NCI-H345 treated with DMSO at 0.1 percent for 48 hours (cell line): ENCODE data around the gene ATAD3C.
"Not testable (repeated sequence)": the region's sequence is repeated elsewhere in the genome, so short reads cannot be mapped to it uniquely, and the experiment has no call there.

Source experiments
- DNase-seq: peaks from one replicate; lab custom pipeline; 2025; ENCODE audit not compliant: unreplicated experiment; lab: John Stamatoyannopoulos, UW

ATAD3C gene

DNA sequence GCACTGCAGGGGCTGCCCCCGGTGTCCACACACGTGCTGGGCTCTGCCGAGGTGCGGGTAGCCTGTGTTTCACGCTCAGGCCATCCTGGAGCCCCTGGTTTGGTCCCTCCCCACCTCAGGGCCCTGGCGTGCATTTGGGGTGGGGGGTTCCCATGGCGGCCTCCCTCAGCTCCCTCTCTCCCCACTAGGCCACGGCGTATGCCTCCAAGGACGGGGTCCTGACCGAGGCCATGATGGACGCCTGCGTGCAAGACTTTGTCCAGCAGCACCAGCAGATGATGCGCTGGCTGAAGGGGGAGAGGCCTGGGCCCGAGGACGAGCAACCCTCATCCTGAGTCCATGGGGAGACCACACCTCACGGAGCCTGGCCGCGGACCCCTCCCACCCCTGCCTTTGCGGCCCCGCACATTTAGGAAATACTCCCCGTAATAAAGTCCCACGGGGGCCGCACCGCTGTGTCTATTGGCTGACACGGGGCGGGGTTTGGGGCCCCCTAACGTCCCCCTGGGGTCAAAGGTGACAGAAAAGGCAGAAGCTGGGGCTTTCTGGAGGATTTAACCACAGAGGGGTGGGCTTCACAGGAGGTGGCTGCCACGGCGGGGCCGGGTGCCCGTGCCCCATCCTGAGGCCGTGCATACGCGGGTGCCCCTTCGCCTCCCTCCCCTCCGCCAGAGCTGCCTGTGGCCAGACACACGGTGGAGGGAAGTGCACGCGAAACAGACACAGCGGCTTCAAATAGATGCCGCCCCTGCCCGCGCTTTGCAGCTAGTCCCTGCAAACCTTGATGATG is 18.9 kb downstream of the ATAD3C start:
- DNase-seq = not testable (repeated sequence)

DNA sequence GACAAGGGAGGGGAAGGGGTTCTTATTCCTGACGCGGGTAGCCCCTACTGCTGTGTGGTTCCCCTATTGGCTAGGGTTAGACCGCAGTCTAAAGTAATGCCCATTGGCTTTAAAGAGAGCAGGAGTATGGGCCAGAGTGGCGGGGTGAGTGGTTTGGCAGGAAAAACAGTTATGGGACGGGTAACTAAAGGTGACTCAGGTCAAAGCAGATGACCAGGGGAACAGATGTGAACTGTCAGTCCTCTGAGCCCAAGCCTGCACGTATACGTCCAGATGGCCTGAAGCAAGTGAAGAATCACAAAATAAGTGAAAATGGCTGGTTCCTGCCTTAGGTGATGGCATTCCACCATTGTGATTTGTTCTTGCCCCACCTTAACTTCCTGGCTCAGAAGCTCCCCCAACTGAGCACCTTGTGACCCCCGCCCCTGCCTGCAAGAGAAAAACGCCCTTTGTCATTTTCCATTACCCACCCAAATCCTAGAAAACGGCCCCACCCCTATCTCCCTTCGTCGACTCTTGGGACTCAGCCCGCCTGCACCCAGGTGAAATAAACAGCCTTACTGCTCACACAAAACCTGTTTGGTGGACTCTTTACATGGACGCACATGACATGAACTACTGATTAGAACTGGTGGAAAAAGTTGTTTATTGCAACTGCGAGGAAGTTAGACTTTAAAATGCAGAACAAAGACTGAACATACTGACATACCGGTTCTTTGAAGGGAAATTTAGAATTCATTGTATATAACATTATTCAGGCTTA is 21.3 kb downstream of the ATAD3C start:
- peak; percentile 25 for DNase-seq

DNA sequence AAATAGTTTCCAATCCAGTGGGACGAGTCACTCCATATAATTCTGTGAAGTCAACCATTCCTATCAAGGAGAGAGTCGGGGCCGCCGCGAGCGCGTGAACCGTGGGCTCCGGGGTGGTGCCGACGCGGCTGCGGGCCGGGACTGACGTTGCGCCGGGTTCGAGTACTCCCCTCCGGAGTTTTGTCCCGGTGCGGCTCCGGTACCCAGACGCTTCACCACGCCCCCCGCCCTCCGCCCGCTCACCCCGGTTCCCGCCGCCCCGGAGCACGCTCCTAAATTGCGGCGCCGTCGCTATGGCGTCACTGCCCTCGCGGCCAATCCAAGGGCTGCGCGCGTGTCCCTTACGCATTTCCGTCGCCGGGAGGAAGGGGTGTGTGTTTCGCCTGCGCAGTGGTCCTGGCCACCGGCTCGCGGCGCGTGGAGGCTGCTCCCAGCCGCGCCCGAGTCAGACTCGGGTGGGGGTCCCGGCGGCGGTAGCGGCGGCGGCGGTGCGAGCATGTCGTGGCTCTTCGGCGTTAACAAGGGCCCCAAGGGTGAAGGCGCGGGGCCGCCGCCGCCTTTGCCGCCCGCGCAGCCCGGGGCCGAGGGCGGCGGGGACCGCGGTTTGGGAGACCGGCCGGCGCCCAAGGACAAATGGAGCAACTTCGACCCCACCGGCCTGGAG is 22.0 kb downstream of the ATAD3C start, which contains the start of gene ATAD3B:
Gene ATAD3B (plus strand): TSS at position 377 of the 664 bp plus-strand sequence. CDS start 120 bp downstream, at position 497.
- peak; percentile 62 for DNase-seq

DNA sequence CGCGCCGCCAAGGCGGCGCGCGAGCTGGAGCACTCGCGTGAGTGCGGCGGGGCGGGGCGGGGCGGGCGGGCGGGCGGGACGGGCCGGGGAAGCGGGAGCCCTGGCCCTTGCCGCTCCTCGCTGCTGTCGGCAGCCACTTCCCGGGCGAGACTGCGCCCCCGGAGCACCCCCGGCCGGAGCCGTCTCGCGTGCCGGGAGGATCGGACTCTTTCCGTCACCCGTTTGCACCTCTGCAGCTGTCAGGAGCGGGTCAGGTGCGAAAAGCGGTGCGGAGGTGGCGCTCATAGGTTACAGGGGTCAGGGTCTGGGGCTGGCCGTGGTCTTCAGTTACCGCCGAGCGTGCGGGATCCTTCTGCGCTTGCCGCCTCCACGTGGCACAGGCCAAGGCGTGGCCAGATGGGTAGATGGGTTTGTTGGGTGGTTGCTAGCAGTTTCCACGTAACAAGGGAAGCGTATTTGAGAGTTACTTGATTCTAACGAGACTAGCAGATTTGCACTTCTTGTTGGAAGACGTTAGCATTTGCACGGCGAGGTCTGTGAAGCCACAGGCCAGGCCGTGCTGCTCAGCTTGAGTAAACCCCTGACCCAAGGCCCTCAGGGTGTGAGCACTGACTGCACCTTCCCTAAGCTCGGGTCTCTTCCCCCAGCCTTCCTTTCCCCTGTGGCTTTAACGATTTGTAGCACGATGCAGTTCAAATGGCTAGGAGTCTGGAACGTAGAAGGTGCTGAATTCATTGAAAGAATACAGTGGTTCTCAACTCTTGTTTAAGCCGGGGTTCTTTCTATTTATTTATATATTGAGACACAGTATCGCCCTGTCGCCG is 22.8 kb downstream of the ATAD3C start:
- not testable (repeated sequence) for DNase-seq

DNA sequence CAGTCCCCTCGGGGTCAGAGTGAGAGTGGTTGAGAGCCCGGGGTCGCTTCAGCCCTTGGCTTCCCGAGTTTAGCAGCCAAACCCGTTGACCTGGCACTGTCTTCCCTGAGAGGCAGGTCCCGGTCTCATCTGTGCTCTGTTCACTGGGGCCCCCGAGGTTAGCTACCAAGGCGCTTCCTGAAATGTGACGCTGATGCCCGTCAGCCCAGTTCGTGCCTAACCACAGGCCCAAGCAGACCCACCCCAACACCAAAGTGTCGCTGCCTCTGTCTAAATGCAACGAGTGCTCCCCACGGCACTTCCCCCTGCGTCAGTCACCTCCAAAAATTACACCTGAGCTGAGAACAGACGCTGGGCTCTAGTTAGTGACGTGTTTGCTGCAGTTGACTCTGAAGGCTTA is 26.5 kb downstream of the ATAD3C start:
- DNase-seq = not testable (repeated sequence)

DNA sequence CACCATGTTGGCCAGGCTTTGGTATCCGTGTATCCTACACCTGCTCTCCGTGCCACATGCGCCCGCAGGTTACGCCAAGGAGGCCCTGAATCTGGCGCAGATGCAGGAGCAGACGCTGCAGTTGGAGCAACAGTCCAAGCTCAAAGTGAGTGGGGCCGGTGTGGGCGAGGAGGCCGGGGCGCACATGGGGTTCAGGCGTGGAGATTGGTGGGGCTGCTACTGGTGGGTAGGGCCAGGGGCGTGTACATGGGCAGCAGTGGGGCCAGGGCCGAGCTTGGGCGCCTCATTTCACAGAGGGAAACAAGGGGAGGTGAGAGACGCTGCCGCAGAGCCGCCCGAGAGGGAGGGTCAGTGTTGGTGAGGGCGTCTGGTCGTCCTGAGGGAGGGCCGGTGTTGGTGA is 27.7 kb downstream of the ATAD3C start:
- DNase-seq = no peak

DNA sequence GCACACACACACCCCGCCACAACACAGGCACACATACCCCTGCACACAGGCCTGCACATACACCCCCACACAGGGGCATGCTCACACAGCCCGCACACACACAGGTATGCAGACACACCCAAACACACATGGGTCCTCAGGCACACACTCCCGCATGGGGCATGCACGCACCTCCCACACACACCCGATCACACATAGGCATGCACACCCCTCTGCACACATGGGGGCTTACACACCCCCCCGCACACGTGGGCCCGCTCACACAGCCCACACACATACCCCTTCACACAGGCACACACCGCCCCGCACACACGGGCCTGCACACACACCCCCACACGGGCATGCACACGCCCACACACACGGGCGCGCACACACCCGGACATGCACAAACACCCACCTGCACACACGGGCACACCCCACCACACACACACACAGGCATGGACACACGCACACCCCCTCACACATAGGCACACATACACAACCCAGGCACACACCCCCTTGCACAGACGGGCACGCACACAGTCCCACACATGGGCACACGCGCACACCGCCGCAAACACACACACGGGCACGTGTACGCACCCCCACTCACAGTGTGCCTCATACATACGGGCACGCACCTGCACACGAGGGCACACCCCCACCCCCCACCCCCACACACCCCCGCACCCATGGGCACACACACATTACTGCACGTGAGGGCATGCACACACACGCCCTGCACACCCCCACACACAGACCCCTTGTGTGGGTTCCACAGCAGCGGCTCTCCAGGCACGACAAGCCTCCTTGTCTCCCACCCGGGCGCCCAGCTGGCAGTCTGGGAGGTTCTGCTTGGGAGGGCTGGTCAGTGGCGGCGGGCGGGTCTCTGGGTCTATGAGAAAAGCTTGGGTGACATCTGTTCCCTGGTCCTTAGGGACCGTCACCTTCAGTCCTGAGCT is 30.3 kb downstream of the ATAD3C start:
- DNase-seq = no peak

DNA sequence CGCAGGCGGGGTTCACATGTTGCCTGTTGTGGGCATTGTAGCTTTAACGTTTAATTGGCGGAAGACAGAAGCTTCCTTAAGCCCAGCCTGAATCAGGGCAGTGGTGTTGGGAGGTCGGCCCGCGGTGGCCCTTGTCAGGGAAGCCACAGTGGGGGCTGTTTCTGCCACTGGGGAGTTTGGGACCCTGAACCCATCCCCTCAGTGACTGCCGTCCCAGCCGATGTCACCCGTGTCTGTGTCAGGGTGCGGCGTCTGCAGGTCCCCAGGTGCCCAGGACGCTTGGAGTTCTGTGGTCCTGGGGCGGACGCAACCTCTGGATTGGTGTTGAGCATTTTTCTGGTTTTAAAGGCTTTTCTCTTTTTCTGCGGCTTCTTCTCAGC is 31.0 kb downstream of the ATAD3C start:
- not testable (repeated sequence) for DNase-seq

DNA sequence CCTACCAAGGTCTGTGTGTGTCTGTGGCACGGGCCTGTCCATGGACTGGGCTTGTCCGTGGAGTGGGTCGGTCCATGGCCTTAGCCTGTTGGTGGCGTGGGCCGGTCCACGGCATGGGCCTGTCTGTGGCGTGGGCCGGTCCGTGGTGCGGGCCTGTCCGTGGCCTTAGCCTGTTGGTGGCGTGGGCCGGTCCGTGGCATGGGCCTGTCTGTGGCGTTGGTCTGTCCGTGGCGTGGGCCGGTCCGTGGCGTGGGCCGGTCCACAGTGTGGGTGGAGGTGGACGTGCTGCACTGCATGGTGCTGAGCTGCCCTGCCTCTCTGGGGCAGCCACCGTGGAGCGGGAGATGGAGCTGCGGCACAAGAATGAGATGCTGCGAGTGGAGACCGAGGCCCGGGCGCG is 32.3 kb downstream of the ATAD3C start:
- DNase-seq = not testable (repeated sequence)

DNA sequence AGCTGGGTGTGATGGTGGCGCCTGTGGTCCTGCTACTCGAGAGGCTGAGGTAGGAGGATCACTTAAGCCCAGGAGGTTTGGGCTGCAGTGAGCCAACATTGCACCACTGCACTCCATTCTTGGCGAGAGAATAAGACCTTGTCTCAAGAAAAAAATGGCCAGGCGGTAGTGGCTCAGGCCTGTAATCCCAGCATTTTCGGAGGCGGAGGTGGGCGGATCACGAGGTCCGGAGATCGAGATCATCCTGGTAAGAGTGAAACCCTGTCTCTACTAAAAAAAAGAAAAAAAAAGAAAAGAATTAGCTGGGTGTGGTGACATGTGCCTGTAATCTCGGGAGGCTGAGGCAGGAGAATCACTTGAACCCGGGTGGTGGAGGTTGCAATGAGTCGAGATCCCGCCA is 33.4 kb downstream of the ATAD3C start:
- DNase-seq = no peak

DNA sequence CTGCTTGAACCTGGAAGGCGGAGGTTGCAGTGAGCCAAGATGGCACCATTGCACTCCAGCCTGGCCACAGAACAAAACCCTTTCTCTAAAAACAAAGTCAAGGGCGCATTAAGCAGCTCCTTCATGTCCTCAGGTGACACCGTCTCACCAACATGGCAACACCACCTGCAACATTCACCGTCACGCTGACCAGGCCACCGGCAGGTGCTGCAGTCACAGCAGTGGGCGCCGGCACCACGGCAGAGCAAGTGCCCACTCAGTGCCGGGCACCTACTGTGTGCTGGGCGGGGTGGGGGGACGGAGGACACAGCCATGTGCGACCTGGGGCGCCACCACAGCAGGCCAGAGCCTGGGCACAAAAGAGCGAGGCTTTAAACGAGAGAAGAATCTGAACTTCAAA is 34.2 kb downstream of the ATAD3C start:
- DNase-seq = no peak

DNA sequence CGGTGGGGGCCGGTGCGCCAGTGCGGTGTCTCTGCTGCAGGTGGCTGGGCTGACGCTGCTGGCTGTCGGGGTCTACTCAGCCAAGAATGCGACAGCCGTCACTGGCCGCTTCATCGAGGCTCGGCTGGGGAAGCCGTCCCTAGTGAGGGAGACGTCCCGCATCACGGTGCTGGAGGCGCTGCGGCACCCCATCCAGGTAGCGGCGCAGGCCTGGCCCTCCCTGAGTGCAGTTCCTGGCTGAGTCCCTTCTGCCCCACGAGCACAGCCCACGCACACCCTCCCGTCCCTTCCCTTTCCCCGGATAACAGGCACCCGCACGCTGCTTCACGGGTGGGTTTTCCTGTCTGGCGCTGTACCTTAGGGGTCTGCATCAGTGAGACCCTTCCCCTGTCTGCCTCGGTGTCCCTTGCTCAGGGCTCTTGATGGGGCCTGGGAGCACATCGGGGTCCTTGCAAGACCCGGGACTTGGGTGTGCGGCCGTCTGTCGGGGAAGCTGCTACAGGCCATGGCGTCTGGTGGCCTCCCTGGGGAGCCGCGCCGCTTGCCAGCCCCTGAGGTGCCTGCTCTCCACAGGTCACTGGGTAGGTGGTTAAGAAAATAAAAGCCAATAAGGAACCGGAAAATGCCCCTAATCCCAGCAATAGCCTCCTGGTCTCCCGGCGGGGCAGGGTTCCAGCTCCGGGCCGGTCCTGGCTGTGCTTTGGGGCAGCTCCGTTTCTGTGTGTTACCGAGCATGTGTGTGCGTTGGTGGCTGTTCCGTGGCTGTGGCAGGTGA is 35.7 kb downstream of the ATAD3C start:
- DNase-seq = not testable (repeated sequence)

DNA sequence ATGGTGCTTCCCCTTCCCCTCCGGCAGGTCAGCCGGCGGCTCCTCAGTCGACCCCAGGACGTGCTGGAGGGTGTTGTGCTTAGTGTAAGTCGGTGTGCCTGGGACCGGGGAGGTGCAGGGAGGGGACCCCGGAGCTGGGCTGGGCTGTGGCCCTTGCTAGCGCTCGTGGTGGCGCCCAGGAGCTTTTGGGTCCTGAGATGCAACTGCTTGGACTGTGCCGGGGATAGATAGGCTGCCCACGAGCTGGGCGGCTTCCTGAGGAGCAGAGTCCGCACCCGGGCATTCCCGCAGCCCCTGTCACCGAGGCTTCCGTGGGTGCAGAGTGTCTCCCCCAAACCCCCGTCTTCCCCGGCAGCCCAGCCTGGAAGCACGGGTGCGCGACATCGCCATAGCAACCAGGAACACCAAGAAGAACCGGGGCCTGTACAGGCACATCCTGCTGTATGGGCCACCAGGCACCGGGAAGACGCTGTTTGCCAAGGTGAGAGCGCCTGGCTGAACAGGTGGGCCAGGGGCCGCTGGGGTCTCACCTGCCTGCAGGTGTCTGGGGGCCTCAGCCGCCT is 36.3 kb downstream of the ATAD3C start:
- DNase-seq = not testable (repeated sequence)

DNA sequence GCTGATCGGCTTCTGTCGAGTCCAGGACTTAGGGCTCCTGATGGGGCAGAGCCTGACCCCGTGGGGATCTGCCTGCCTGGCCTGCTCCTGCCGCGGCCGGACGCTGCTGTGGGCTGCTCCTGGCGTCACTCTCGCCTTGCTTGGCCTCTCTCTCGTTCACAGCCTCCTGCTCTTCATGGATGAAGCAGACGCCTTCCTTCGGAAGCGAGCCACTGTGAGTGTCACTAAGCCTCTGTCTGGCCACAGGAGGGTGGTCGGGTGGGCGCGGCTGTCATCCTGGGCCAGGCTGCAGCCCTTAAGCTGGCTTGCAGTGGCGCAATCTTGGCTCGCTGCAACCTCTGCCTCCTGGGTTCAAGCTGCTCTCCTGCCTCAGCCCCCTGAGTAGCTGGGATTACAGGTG is 38.2 kb downstream of the ATAD3C start:
- DNase-seq = no peak

DNA sequence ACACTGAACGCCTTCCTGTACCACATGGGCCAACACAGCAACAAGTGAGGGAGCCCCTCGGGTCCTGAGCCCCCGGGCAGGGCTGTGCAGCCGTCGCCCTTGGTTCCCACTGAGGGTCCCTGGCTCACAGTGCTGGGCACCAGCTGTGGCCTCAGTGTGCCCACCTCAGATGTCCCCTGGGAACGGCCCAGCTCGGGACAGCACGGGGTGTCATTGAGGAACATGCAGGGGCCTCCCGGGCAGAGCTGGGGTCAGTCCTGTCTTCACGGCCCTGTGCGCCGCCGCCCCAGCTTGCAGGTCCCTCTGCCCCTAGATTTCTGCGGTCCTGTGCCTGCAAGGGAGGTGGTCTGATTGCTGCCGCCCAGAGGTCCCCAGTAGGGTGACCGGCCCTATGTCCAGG is 39.7 kb downstream of the ATAD3C start:
- DNase-seq = no peak

DNA sequence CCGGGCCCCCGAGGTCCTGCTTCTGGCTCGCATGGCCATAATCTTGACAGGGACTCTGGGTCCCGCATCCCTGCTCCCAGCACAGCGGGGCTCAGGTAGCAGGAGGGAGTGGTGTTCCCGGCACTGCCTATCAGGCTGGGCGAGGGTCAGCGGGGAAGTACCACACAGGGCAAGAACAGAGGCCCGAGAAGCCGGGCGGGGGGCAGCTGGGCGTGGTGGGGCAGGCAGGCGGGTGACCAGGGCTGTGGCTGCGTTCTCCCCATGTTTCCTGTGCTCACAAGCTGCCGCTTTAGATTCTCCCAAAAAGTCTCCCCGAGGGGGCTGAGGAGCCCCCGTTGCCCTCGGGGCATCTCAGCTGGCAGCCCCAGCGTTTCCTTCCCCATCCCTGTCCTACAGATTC is 40.4 kb downstream of the ATAD3C start:
- no peak for DNase-seq

DNA sequence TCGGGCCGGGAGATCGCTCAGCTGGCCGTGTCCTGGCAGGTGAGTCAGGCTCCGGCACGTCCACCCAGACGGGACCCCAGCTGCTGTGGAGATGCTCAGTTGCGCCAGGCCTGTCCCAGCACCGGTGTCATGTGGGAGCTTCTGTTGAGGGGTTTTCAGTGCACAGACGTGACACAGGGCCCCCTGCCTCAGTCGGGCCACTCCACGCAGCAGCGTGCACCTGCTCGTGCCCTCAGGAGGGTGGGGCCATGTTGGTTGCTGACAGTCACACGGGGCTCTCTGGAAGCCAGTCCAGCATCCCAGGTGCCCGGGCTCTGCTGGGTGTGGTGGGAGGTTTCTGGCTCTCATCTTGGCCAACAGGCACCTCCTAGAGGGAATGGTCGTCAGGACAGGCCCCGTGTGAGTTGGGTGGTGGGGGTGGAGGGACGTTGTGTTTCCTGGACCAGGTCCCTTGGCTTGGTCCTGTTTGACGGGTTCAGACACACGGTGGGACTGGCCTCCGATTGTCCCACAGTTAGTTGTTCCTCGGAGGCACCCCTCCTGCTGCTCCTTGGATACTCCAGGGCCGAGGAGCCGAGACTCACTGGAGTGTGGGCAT is 41.2 kb downstream of the ATAD3C start:
- no peak for DNase-seq

DNA sequence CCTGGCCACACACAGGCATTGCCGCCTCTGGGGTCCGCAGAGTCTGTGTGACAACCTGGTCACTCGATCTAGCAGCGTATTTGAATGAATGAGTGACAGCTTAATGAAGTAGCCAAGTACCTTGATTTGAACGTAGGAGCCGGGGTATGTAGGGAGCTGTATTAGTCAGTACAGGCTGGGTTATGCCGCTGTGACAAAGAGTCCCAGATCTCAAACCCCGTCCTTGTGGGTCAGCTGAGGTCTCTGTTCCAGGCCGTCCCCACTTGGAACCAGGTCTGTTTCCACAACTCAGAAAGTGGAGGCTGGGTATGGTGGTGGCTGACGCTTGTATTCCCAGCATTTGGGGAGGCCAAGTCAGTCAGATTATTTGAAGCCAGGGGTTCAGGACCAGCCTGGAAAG is 42.1 kb downstream of the ATAD3C start:
- DNase-seq = no peak
